Smooth muscle cell (in vitro differentiated cells): ENCODE results near the gene LYSMD4. TPM values are rescaled to one million over a fixed set of nuclear protein-coding genes. Genes with fewer than 3 reads are reported as not detected.

Experiments
- DNase-seq: peaks from one replicate; lab custom pipeline; 2025; ENCODE audit not compliant: unreplicated experiment; lab: John Stamatoyannopoulos, UW
- H2AFZ ChIP-seq: fragments of 200-600 bp; sonication (generic); 2 replicates; pipeline ENCODE4 v1.6.0; 2016; ENCODE audit warnings: antibody characterized with exemption, low read depth, mild to moderate bottlenecking
- H3F3A ChIP-seq: fragments of 200-600 bp; sonication (generic); 2 replicates; pipeline ENCODE4 v1.6.0; 2017; ENCODE audit warnings: antibody characterized with exemption, low read depth
- H3K27ac ChIP-seq: fragments of 200-600 bp; sonication (generic); 2 replicates; pipeline ENCODE4 v1.5.1; 2016; ENCODE audit warnings: low read depth, mild to moderate bottlenecking
- H3K27me3 ChIP-seq: fragments of 200-600 bp; sonication (generic); 2 replicates; pipeline ENCODE4 v1.6.1; 2016; ENCODE audit warnings: low read depth, mild to moderate bottlenecking
- H3K36me3 ChIP-seq: fragments of 200-600 bp; sonication (generic); 2 replicates; pipeline ENCODE4 v1.5.1; 2016; ENCODE audit warnings: low read depth
- H3K4me1 ChIP-seq: fragments of 200-600 bp; sonication (generic); 2 replicates; pipeline ENCODE4 v1.5.1; 2016; ENCODE audit warnings: low read depth
- H3K4me2 ChIP-seq: fragments of 200-600 bp; sonication (generic); 2 replicates; pipeline ENCODE4 v1.6.0; 2016; ENCODE audit warnings: mild to moderate bottlenecking
- H3K4me3 ChIP-seq: fragments of 200-600 bp; sonication (generic); 2 replicates; pipeline ENCODE4 v1.5.1; 2016; ENCODE audit warnings: mild to moderate bottlenecking
- H3K79me2 ChIP-seq: fragments of 200-600 bp; sonication (generic); 2 replicates; pipeline ENCODE4 v1.6.0; 2016; ENCODE audit warnings: low read depth, mild to moderate bottlenecking
- H3K9ac ChIP-seq: fragments of 200-600 bp; sonication (generic); 2 replicates; pipeline ENCODE4 v1.6.0; 2016; ENCODE audit warnings: low read depth
- H3K9me3 ChIP-seq: fragments of 200-600 bp; sonication (generic); replicated peaks from 2 replicates; pipeline ENCODE4 v1.5.1; 2016; ENCODE audit warnings: low read depth
- H4K20me1 ChIP-seq: fragments of 200-600 bp; sonication (generic); 2 replicates; pipeline ENCODE4 v1.6.0; 2016; ENCODE audit warnings: low read depth
- WGBS: methylation state at CpG from one replicate; pipeline ENCODE4 v1.1.7; 2016; ENCODE audit warnings: low lambda C conversion rate; 5-methylcytosine and 5-hydroxymethylcytosine counted together
- polyA plus RNA-seq: library from polyadenylated mRNA; unstranded; fragments of >200 nt; fragmentation: Nextera tagmentation; extraction: Ambion mirVana; gene quantifications from 2 replicates; pipeline ENCODE4 v1.2.1, GENCODE V29; 2016
- total RNA-seq: library from RNA; depleted of rRNA; stranded (reverse); fragments of >200 nt; gene quantifications from 2 replicates; pipeline ENCODE4 v1.2.3, GENCODE V29; 2014
- TF ChIP-seq, protein P1 (sequence below): fragments of 200-600 bp; sonication (generic); IDR thresholded peaks from 2 replicates; pipeline ENCODE4 v1.5.1; 2017; ENCODE audit warnings: borderline replicate concordance, mild to moderate bottlenecking, antibody characterized with exemption; ENCODE audit not compliant: insufficient read depth, poor library complexity, severe bottlenecking

LYSMD4 gene
- total and polyA plus RNA-seq, 2 experiments from 2014 or later = 4.4 to 6.0 TPM

DNA sequence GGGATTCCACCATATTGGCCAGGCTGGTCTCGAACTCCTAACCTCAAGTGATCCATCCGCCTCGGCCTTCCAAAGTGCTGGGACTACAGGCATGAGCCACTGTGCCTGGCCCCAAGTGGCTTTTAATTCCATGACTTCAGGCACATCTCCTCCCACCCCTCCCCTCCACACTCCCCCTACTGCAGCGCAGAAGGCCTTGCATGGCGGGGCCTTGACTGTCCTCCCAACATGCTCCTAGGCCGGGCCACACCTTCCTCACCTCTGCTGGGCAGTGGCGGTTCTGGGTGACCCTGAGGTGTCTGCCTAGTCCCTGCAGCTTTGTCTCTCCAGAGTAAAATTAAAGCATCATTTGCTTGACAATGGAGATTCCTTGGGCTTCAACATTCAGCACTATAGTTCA, 6.9 kb downstream of the LYSMD4 start:
- WGBS = 82% methylated on average over 7 of the region's 7 CpGs
- Histone ChIP-seq H2AFZ (no peak overlapping the region), H3K4me3 (no peak overlapping the region), H3K27ac (no peak overlapping the region), H3K4me1 (no peaks in the 10 kb centered on the region), H3F3A (no peaks in the 10 kb centered on the region), H3K9me3 (no peaks in the 10 kb centered on the region), H3K4me2 (no peak overlapping the region), H3K79me2 (peaks cover 5% of the 10 kb centered on the region), H4K20me1 (peaks cover 15% of the 10 kb centered on the region), H3K27me3 (no peaks in the 10 kb centered on the region), H3K36me3 (no peaks in the 10 kb centered on the region), H3K9ac (no peak overlapping the region)
- TF ChIP-seq, protein P1, sequence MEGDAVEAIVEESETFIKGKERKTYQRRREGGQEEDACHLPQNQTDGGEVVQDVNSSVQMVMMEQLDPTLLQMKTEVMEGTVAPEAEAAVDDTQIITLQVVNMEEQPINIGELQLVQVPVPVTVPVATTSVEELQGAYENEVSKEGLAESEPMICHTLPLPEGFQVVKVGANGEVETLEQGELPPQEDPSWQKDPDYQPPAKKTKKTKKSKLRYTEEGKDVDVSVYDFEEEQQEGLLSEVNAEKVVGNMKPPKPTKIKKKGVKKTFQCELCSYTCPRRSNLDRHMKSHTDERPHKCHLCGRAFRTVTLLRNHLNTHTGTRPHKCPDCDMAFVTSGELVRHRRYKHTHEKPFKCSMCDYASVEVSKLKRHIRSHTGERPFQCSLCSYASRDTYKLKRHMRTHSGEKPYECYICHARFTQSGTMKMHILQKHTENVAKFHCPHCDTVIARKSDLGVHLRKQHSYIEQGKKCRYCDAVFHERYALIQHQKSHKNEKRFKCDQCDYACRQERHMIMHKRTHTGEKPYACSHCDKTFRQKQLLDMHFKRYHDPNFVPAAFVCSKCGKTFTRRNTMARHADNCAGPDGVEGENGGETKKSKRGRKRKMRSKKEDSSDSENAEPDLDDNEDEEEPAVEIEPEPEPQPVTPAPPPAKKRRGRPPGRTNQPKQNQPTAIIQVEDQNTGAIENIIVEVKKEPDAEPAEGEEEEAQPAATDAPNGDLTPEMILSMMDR = no peak
- DNase-seq = no peak

DNA sequence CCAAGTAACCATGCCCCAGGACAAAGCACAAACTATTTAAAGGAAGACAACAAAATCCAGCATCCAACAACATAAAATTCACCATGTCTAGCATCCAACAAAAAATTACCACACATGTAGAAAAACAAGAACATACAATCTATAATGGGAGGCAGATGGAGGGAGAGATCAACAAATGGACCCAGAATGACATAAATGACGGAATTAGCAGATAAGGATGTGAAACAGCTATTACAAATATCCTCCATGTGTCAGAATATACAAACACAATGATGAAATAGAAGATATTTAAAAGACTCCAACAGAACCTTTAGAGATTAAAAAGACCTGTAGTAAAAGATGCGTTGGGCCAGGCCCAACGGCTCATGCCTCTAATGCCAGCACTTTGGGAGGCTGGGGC, 10.8 kb downstream of the LYSMD4 start:
- DNase-seq = no peak
- Histone ChIP-seq H2AFZ (no peak overlapping the region), H3K36me3 (no peaks in the 10 kb centered on the region), H4K20me1 (peaks cover 24% of the 10 kb centered on the region), H3F3A (peaks cover 6% of the 10 kb centered on the region), H3K27ac (no peak overlapping the region), H3K4me3 (no peak overlapping the region), H3K4me1 (peaks cover 4% of the 10 kb centered on the region), H3K9me3 (no peaks in the 10 kb centered on the region), H3K4me2 (no peak overlapping the region), H3K79me2 (no peaks in the 10 kb centered on the region), H3K9ac (no peak overlapping the region), H3K27me3 (no peaks in the 10 kb centered on the region)
- WGBS = 97% methylated on average over 3 of the region's 3 CpGs
- TF ChIP-seq, protein P1 = no peak

DNA sequence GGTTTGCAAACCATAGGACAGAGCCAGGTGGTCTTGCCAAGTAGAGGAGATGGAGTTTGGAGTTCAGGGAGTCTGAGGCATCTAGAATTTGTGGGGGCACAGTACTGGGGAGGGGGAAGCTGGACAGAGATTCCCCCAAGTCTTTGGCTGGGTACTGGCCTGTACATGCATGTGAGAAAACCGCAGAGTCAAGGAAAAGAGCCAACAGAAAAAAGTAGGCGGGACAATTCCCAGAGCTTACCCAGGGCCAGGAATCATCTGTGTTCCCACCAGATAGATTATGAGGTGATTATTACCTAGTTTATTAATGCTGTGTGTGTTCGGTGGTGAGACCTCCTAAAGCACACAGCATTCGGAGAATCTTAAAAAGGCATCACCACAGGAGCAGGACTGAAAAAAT, 11.3 kb downstream of the LYSMD4 start:
- Histone ChIP-seq H3K79me2 (no peaks in the 10 kb centered on the region), H3K27me3 (no peaks in the 10 kb centered on the region), H3K9me3 (no peaks in the 10 kb centered on the region), H3K4me2 (no peak overlapping the region), H3K36me3 (no peaks in the 10 kb centered on the region), H3F3A (peaks cover 6% of the 10 kb centered on the region), H3K9ac (no peak overlapping the region), H4K20me1 (peaks cover 24% of the 10 kb centered on the region), H3K27ac (no peak overlapping the region), H3K4me3 (no peak overlapping the region), H2AFZ (no peak overlapping the region), H3K4me1 (peaks cover 4% of the 10 kb centered on the region)
- WGBS = 92% methylated on average over 4 of the region's 4 CpGs
- no peak for DNase-seq
- TF ChIP-seq, protein P1 = no peak

DNA sequence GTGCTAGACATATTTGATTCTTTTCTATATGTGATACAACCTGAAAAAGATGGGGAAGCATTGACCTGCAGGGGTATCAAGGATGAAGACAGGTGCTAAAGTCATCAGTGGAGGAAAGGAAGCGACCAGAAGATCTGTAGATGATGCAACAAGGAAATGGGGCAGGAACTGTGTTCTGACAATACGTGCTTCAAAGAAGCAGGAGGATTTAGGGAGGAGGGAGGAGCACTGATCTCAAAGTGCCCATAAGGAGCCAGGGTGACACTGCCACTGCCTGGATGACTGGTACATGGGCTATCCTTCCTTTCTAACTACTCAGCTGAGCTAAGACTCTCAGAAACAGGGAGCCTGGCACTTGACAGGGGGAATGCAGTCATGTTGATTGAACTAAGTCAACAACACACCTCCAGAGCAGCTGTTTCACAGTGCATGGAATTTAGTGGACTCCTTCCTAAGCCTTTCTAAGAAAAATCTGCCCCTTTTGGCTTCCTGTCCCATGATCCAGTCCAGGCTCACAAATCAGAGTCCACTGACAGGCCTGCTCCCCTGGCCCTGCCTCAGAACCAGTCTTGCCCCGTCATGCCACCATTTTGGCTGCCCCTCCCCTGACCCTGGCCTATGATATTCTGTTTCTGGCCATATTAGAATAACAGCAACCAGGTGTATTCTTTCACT, 12.0 kb downstream of the LYSMD4 start:
- H3K9me3 ChIP-seq = no peaks in the 10 kb centered on the region
- DNase-seq = no peak
- H4K20me1 ChIP-seq = peaks cover 24% of the 10 kb centered on the region
- no peak overlapping the region for H3K27ac ChIP-seq
- no peaks in the 10 kb centered on the region for H3K27me3 ChIP-seq
- peaks cover 6% of the 10 kb centered on the region for H3F3A ChIP-seq
- no peak overlapping the region for H3K4me2 ChIP-seq
- 95% methylated on average over 3 of the region's 3 CpGs for WGBS
- no peak overlapping the region for H3K9ac ChIP-seq
- no peaks in the 10 kb centered on the region for H3K79me2 ChIP-seq
- peaks cover 4% of the 10 kb centered on the region for H3K4me1 ChIP-seq
- H3K4me3 ChIP-seq = no peak overlapping the region
- H2AFZ ChIP-seq = no peak overlapping the region
- no peaks in the 10 kb centered on the region for H3K36me3 ChIP-seq
- TF ChIP-seq, protein P1 = no peak
